ENCODE data around the gene KLF16. TPM values are rescaled to one million over a fixed set of nuclear protein-coding genes. Genes with fewer than 3 reads are reported as not detected.

KLF16 gene
- total and polyA plus RNA-seq, 9 of the 15 experiments (the other 6 are each of a cell fraction or from before 2014, with no cell fraction given) = 0.04 to 60.4 (median 6.8) TPM

GRCh38 chr19:1856698-1857603, 6.4 kb downstream of the KLF16 start (continued):
- TF ChIP-seq GTF3C2 (IDR thresholded peaks at IDR 0.05; ENCODE audit: borderline replicate concordance, extremely low read depth, insufficient read length) (no peak), HBP1 (CRISPR knock-in tag; IDR thresholded peaks at IDR 0.05) (no peak), ATF4 (CRISPR knock-in tag; IDR thresholded peaks at IDR 0.05) (no peak), ZNF668 (CRISPR knock-in tag; IDR thresholded peaks at IDR 0.05) (no peak), BDP1 (IDR thresholded peaks at IDR 0.05; ENCODE audit: insufficient read depth, insufficient read length) (no peak), HNRNPL (IDR thresholded peaks at IDR 0.05; ENCODE audit: low read depth, low read length) (peak; percentile 94), ZFP30 (CRISPR knock-in tag; IDR thresholded peaks at IDR 0.05; ENCODE audit: borderline replicate concordance) (no peak), NFYB (IDR thresholded peaks at IDR 0.05; ENCODE audit: extremely low read depth, insufficient read length) (no peak), ZC3H8 (IDR thresholded peaks at IDR 0.05) (no peak), POLR2AphosphoS5 (IDR thresholded peaks at IDR 0.05; ENCODE audit: control insufficient read depth, insufficient read depth, low read depth, low read length) (no peak), JUNB (CRISPR knock-in tag; conservative IDR thresholded peaks at IDR 0.05) (no peak), KAT7 (CRISPR knock-in tag; IDR thresholded peaks at IDR 0.05; ENCODE audit: borderline replicate concordance) (peak; percentile 6; the same call in 1 of the 2 replicates), PHTF2 (CRISPR knock-in tag; IDR thresholded peaks at IDR 0.05) (no peak), HDAC2 (IDR thresholded peaks at IDR 0.05) (peak; percentile 73), TAL1 (IDR thresholded peaks at IDR 0.05) (no peak), ZNF165 (CRISPR knock-in tag; IDR thresholded peaks at IDR 0.05; ENCODE audit: borderline replicate concordance) (no peak; the same call in 1 of the 2 replicates), ZFP91 (CRISPR knock-in tag; IDR thresholded peaks at IDR 0.05) (no peak), SOX6 (IDR thresholded peaks at IDR 0.05) (no peak; the same call in 1 of the 2 replicates), CTCF (IDR thresholded peaks at IDR 0.05 in 2 of 3, conservative IDR thresholded peaks at IDR 0.05 in 1 of 3; ENCODE audit: insufficient read depth in 2 of 3, low read depth in 1 of 3, low read length in 3 of 3) (no peak)
